ENCODE results near the gene LRRC32.
A peak's percentile ranks its signal among the peaks of the same experiment; 100 is the strongest.

Gene LRRC32

GRCh38 chr11:76670485-76671236, at the start of gene LRRC32:
Gene LRRC32 (minus strand): TSS chr11:76670747. CDS start chr11:76665954, 4,793 bp downstream.
- DNase-seq, result peak; percentile 33 to 50

GRCh38 chr11:76719686-76720085, 49.1 kb upstream of the LRRC32 start:
- DNase-seq, result no peak

- DNase-seq, result no peak
These were observed 48.7 kb upstream of the LRRC32 start for GRCh38 chr11:76719281-76719680.

- DNase-seq, result no peak
These were observed 47.3 kb upstream of the LRRC32 start for GRCh38 chr11:76717816-76718215.

GRCh38 chr11:76717369-76717768, 46.8 kb upstream of the LRRC32 start:
- no peak for DNase-seq

- DNase-seq, result no peak
These were observed 45.7 kb upstream of the LRRC32 start for GRCh38 chr11:76716268-76716667.

- no peak for DNase-seq
These were observed 43.9 kb upstream of the LRRC32 start for GRCh38 chr11:76714493-76714892.

- no peak for DNase-seq
These were observed 43.0 kb upstream of the LRRC32 start for GRCh38 chr11:76713499-76713898.

GRCh38 chr11:76712125-76712524, 41.6 kb upstream of the LRRC32 start:
- DNase-seq, result no peak

- no peak for DNase-seq
These were observed 39.2 kb upstream of the LRRC32 start for GRCh38 chr11:76709756-76710155.

GRCh38 chr11:76708972-76709660, 38.6 kb upstream of the LRRC32 start:
- DNase-seq, result no peak

- no peak for DNase-seq
These were observed 36.8 kb upstream of the LRRC32 start for GRCh38 chr11:76707293-76707825.

GRCh38 chr11:76706667-76707066, 36.1 kb upstream of the LRRC32 start:
- DNase-seq, result no peak

GRCh38 chr11:76705826-76706225, 35.3 kb upstream of the LRRC32 start:
- DNase-seq, result no peak

GRCh38 chr11:76704171-76704948, 33.8 kb upstream of the LRRC32 start:
- no peak for DNase-seq

- no peak for DNase-seq
These were observed 33.2 kb upstream of the LRRC32 start for GRCh38 chr11:76703707-76704106.

- DNase-seq, result no peak
These were observed 32.0 kb upstream of the LRRC32 start for GRCh38 chr11:76702336-76703128.

GRCh38 chr11:76701294-76702040, 30.9 kb upstream of the LRRC32 start:
- DNase-seq, result no peak

GRCh38 chr11:76700177-76701100, 29.9 kb upstream of the LRRC32 start:
- no peak for DNase-seq

- DNase-seq, result no peak
These were observed 29.0 kb upstream of the LRRC32 start for GRCh38 chr11:76699451-76700091.
